Effector memory CD4-positive, alpha-beta T cell (primary cell): ENCODE results near the gene LYPD8.
"Not testable (repeated sequence)": the region's sequence is repeated elsewhere in the genome, so short reads cannot be mapped to it uniquely, and the experiment has no call there.

ENCODE experiments used
- DNase-seq, 3 donors: peaks; one replicate each; pipeline ENCODE4 v3.0.0-alpha.2; 2020
- H3K27ac ChIP-seq: 2 replicates; pipeline ENCODE4 v1.7.0; 2013; ENCODE audit warnings: mild to moderate bottlenecking, low read length, moderate library complexity; ENCODE audit not compliant: insufficient read depth, poor library complexity, severe bottlenecking
- H3K27me3 ChIP-seq: replicated peaks from 2 replicates; pipeline ENCODE4 v1.7.0; 2013; ENCODE audit warnings: mild to moderate bottlenecking, low read length; ENCODE audit not compliant: insufficient read depth, control insufficient read depth, poor library complexity, severe bottlenecking
- H3K36me3 ChIP-seq: 2 replicates; pipeline ENCODE4 v1.7.0; 2013; ENCODE audit warnings: mild to moderate bottlenecking, low read length, moderate library complexity; ENCODE audit not compliant: control insufficient read depth, insufficient read depth
- H3K4me1 ChIP-seq: 2 replicates; pipeline ENCODE4 v1.7.0; 2013; ENCODE audit warnings: low read length, mild to moderate bottlenecking; ENCODE audit not compliant: control insufficient read depth, insufficient read depth, poor library complexity, severe bottlenecking
- H3K4me3 ChIP-seq: 2 replicates; pipeline ENCODE4 v1.7.0; 2013; ENCODE audit warnings: low read length, low read depth, mild to moderate bottlenecking; ENCODE audit not compliant: insufficient read depth, poor library complexity, severe bottlenecking
- H3K9me3 ChIP-seq: 2 replicates; pipeline ENCODE4 v1.7.0; 2013; ENCODE audit warnings: mild to moderate bottlenecking, low read length, moderate library complexity; ENCODE audit not compliant: control insufficient read depth
- total RNA-seq, 3 donors: gene quantifications; one replicate each; lab custom pipeline; 2026; lab: John Stamatoyannopoulos, UW

LYPD8 gene, protein sequence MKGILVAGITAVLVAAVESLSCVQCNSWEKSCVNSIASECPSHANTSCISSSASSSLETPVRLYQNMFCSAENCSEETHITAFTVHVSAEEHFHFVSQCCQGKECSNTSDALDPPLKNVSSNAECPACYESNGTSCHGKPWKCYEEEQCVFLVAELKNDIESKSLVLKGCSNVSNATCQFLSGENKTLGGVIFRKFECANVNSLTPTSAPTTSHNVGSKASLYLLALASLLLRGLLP
- 0 reads per million in 3 donors for total RNA-seq

DNA sequence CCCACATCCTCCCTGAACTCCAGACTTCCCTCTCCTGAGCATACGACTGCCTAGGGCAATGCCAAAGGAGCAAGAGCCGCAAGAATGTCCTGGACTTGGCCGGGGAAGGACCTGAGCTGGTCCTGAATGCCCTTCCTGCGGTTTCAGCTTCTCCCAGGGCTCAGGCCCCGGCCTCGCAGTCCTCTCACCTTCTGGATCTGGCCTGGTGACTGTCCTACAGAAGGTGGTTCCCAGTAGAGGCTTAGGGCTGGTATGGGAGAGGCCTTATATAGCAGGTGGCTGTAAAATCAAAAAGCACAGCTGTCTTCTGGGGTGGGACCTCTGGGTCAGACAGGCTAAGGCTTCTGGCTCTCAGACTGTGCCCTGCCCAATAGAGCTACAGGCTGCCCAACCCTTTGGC, at the start of gene LYPD8:
TSS of gene LYPD8 (minus strand) at position 243 of the 400 bp plus-strand sequence. CDS start 4,678 bp downstream, outside the sequence.
- H3K9me3 ChIP-seq, result no peaks in the 10 kb centered on the region
- peaks cover 5% of the 10 kb centered on the region for H3K4me1 ChIP-seq
- H3K27me3 ChIP-seq, result no peaks in the 10 kb centered on the region
- H3K4me3 ChIP-seq, result no peak within 1 kb of the TSS
- no peak for DNase-seq
- no peaks in the 10 kb centered on the region for H3K36me3 ChIP-seq
- no peak within 1 kb of the TSS for H3K27ac ChIP-seq

DNA sequence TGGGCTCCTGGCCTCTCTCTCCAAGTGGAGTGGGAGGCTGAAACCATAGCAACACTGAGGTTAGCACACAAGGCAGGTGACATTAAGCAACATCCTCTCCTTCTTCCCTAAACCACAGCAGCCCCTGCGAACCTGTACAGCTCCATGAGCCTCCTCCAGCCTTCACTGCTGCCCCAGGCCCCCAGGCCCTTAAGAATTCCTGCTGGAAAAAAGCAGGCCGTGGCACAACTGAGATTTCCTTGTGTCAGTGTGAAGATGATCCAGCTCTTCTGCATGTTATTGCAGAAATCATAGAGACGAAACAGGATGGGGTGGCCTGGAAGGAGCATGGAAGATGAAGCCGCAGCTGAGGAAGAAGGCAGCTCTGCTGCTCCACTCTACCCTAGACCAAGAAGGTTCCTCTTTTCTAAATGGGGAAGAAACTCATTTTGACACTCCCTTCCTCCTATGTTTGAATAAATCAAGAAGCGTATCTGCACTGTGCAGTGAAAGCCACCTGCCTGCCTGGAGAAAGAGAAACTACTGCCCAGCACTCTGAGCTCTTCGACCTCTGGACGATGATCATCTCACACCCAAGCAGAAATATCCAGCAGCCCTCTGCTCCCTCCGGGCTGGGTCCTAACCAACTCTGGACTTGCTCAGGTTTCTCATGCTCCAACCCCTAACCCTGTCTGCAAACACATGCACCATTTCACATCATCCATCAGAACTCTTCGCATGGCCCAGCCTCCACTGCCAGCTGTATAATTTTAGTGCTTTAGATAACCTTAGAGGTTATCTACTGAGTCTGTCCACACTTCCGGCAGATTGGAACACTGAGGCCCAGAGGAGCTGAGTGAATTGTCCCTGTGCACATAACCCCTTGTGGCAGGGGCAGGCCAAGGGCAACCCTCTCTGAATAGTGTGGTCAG, 49.5 kb upstream of the LYPD8 start:
- Histone ChIP-seq H3K27ac (no peak overlapping the region), H3K4me1 (no peaks in the 10 kb centered on the region), H3K4me3 (no peak overlapping the region), H3K36me3 (no peaks in the 10 kb centered on the region), H3K9me3 (no peaks in the 10 kb centered on the region), H3K27me3 (peaks cover 4% of the 10 kb centered on the region)
- DNase-seq, result no peak

DNA sequence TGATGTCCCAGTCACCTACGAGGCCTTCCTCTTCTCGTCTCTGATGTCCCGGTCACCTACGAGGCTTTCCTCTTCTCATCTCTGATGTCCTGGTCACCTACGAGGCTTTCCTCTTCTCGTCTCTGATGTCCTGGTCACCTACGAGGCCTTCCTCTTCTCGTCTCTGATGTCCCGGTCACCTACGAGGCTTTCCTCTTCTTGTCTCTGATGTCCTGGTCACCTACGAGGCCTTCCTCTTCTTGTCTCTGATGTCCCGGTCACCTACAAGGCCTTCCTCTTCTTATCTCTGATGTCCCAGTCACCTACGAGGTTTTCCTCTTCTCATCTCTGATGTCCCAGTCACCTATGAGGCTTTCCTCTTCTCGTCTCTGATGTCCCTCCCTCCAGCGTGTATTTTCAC, 47.9 kb upstream of the LYPD8 start:
- not testable (repeated sequence) for H3K4me1 ChIP-seq, H3K4me3 ChIP-seq, H3K27me3 ChIP-seq, H3K36me3 ChIP-seq, H3K9me3 ChIP-seq, H3K27ac ChIP-seq, DNase-seq

DNA sequence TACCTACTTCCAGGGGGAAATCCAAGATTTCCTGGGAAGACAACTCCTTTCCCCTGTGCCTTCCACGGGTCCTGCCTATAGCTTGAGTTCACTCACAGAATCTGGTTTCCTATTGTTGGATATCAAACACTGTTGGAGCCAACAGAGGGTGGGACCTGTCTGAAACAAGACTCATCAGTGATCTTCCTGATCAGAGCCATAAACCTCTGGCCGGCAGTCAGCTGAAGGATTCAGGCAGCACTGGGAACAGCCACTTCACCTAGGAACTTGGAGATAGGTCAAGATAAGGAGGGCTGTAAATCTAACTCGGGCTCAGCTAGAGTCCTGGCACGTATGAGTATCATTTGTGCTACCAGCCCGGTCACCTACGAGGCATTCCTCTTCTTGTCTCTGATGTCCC, 46.9 kb upstream of the LYPD8 start:
- no peaks in the 10 kb centered on the region for H3K9me3 ChIP-seq
- H3K4me1 ChIP-seq, result no peaks in the 10 kb centered on the region
- no peaks in the 10 kb centered on the region for H3K36me3 ChIP-seq
- H3K27ac ChIP-seq, result no peak overlapping the region
- no peak for DNase-seq
- peaks cover 4% of the 10 kb centered on the region for H3K27me3 ChIP-seq
- H3K4me3 ChIP-seq, result no peak overlapping the region

DNA sequence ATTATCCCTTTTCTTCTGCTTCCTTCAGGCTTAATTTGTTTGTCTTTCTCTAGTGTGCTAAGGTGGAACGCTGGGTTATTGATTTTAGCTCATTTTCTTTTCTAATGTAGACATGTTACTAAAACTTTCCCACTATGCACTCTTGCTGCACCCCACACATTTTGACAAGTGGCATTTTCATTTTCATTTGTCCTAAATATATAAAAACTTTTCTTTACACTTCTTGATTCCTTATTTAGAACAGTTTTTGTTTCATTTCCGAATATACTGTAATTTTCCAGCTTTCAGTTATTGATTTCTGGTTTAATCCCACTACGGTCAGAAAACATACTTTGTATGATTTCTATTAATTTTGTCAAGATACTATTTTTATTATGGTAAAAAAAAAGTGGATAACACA, 44.9 kb upstream of the LYPD8 start:
- Histone ChIP-seq H3K4me1 (no peaks in the 10 kb centered on the region), H3K9me3 (no peaks in the 10 kb centered on the region), H3K36me3 (no peaks in the 10 kb centered on the region), H3K4me3 (no peak overlapping the region), H3K27me3 (peaks cover 4% of the 10 kb centered on the region), H3K27ac (no peak overlapping the region)
- DNase-seq, result no peak

DNA sequence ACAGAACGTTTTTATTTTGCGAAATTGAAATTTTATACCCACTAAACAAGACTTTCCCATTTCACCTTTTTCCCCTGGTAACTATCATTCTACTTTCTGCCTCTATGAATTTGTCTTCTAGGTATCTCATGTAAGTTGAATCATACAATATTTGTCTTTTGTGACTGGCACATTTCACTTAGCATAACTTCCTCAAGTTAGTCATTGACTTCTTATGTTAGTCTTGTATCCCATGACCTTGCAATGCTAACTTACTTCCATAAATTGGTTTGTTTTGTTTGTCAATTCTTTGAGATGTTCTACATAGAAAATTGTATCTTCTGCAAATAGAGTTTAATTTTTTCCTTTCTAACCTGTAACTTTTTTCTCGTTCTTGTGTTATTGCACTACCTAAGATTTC, 43.2 kb upstream of the LYPD8 start:
- no peak for DNase-seq
- peaks cover 5% of the 10 kb centered on the region for H3K9me3 ChIP-seq
- H3K4me3 ChIP-seq, result no peak overlapping the region
- peaks cover 4% of the 10 kb centered on the region for H3K27me3 ChIP-seq
- H3K27ac ChIP-seq, result no peak overlapping the region
- no peaks in the 10 kb centered on the region for H3K4me1 ChIP-seq
- H3K36me3 ChIP-seq, result no peaks in the 10 kb centered on the region

DNA sequence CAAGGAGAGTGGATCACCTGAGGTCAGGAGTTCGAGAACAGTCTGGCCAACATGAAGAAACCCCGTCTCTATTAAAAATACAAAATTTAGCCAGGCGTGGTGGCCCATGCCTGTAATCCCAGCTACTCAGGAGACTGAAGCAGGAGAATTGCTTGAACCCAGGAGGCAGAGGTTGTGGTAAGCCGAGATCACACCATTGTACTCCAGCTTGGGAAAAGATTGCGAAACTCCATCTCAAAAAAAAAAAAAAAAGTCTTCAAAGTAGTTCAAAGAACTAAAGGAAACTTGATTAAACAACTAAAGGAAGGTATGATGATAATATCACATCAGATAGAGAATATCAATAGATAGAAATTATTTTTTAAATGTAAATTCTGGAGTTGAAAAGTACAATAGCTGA, 39.1 kb upstream of the LYPD8 start:
- not testable (repeated sequence) for DNase-seq

DNA sequence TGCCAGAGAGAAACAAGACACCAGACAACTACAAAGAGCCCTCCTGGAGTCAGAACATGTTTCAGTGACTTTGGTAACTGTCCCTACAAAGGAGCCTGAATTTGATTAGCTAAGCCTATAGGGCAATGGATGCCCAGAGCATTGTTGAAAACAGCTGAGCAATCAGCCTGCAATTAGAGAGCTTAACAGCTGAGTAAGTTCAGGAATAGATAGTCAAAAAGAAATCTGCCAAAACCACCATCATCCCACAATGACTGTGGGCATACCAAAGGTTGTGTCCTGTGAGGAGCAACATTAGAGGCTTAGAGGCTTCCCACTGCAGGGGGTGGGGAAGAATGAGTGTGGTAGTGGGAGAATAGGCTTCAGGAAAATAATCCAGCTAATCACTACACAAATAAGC, 38.0 kb upstream of the LYPD8 start:
- no peak for DNase-seq
- Histone ChIP-seq H3K4me1 (no peaks in the 10 kb centered on the region), H3K27ac (no peak overlapping the region), H3K9me3 (peaks cover 5% of the 10 kb centered on the region), H3K4me3 (no peak overlapping the region), H3K27me3 (no peaks in the 10 kb centered on the region), H3K36me3 (no peaks in the 10 kb centered on the region)

More for the DNA sequence above, 39.1 kb upstream of the LYPD8 start:
- not testable (repeated sequence) for H3K4me3 ChIP-seq, H3K27me3 ChIP-seq, H3K36me3 ChIP-seq, H3K27ac ChIP-seq, H3K4me1 ChIP-seq, H3K9me3 ChIP-seq

DNA sequence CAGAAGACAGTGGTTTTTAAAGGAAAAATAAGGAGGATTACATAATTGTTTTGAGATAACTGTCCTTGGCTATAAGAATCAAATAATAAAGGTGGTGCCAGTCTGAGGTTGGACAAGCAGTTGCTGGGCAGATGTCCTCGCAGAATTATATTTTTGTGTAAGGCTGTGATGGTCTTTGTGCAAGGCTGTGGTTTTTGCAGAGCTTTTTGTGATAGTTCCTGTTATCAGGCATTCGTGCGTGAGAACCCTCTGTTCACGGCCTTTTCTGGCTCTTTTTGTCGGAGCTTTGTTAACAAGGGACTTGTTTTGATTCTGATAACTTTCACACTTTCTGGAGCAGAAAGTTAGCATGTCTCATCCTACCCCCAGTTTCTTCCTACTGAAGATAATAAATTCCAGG, 36.8 kb upstream of the LYPD8 start:
- no peaks in the 10 kb centered on the region for H3K27me3 ChIP-seq
- peaks cover 5% of the 10 kb centered on the region for H3K9me3 ChIP-seq
- H3K27ac ChIP-seq, result no peak overlapping the region
- H3K4me3 ChIP-seq, result no peak overlapping the region
- DNase-seq, result no peak
- H3K36me3 ChIP-seq, result no peaks in the 10 kb centered on the region
- no peaks in the 10 kb centered on the region for H3K4me1 ChIP-seq

DNA sequence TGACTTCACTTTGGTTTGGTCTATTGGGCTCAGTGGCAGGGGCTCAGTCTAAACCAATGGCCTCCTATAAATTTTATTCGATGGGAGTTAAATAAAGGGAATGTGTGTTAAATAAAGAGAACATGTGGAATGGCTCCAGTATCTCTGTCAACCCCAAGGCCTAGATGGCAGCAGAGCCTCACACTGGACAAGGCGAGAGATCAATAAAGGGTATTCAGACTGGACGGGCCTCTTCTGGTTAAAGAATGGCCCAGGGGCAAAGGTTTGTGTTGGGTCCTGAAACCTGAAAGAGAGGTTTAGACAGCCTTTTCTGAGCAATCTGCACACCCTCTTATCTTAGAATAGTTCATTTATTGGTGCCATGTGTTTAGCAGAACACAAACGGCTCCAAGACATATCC, 35.5 kb upstream of the LYPD8 start:
- Histone ChIP-seq H3K27ac (no peak overlapping the region), H3K4me1 (no peaks in the 10 kb centered on the region), H3K36me3 (no peaks in the 10 kb centered on the region), H3K4me3 (no peak overlapping the region), H3K9me3 (peaks cover 5% of the 10 kb centered on the region), H3K27me3 (no peaks in the 10 kb centered on the region)
- no peak for DNase-seq
